ENCODE data around the gene ME3. TPM values are rescaled to one million over a fixed set of nuclear protein-coding genes. Genes with fewer than 3 reads are reported as not detected.

ME3 gene
- total RNA-seq, 2 donors from 2014 or later = 13.8 to 20.3 TPM

DNA sequence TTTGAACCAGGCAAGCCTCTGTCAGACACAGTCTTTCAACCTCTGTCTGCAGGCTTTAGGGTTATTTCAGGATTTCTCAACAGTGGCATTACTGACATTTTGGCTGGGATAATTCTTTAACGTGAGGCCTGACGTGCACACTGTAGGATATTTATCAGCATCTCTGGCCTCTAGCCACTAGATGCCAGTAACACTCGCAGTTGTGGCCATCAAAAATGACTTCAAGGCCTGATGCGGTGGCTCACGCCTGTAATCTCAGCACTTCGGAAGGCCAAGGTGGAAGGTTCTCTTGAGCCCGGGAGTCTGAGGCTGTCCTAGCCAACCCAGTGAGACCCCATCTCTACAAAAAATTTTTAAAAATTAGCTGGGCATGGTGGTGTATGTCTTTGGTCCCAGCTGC is 184.7 kb downstream of the ME3 start:
- no peaks in the 10 kb centered on the region for H3K27me3 ChIP-seq
- no peak overlapping the region for H3K4me3 ChIP-seq
- no peaks in the 10 kb centered on the region for H3K36me3 ChIP-seq
- no peaks in the 10 kb centered on the region for H3K4me1 ChIP-seq
- H3K9ac ChIP-seq (ENCODE audit: low read depth in 2 of 2, low read length in 2 of 2) = no peak overlapping the region
- DNase-seq = no peak
- TF ChIP-seq, protein P1, sequence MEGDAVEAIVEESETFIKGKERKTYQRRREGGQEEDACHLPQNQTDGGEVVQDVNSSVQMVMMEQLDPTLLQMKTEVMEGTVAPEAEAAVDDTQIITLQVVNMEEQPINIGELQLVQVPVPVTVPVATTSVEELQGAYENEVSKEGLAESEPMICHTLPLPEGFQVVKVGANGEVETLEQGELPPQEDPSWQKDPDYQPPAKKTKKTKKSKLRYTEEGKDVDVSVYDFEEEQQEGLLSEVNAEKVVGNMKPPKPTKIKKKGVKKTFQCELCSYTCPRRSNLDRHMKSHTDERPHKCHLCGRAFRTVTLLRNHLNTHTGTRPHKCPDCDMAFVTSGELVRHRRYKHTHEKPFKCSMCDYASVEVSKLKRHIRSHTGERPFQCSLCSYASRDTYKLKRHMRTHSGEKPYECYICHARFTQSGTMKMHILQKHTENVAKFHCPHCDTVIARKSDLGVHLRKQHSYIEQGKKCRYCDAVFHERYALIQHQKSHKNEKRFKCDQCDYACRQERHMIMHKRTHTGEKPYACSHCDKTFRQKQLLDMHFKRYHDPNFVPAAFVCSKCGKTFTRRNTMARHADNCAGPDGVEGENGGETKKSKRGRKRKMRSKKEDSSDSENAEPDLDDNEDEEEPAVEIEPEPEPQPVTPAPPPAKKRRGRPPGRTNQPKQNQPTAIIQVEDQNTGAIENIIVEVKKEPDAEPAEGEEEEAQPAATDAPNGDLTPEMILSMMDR (IDR thresholded peaks at IDR 0.05) = no peak
- intact Hi-C loops (cut with DNase I) = no loop called here
- H3K27ac ChIP-seq = no peak overlapping the region
- no peaks in the 10 kb centered on the region for H3K9me3 ChIP-seq

- Histone ChIP-seq H3K4me1 (no peaks in the 10 kb centered on the region), H3K9ac (ENCODE audit: low read depth in 2 of 2, low read length in 2 of 2) (no peak overlapping the region), H3K9me3 (no peaks in the 10 kb centered on the region), H3K36me3 (no peaks in the 10 kb centered on the region), H3K27me3 (no peaks in the 10 kb centered on the region), H3K27ac (no peak overlapping the region), H3K4me3 (no peak overlapping the region)
- intact Hi-C loops (cut with DNase I) = no loop called here
- TF ChIP-seq, protein P1 (IDR thresholded peaks at IDR 0.05) = no peak
- DNase-seq = peak; percentile 37
These were observed 186.0 kb downstream of the ME3 start for GRCh38 chr11:86486261-86487030.

DNA sequence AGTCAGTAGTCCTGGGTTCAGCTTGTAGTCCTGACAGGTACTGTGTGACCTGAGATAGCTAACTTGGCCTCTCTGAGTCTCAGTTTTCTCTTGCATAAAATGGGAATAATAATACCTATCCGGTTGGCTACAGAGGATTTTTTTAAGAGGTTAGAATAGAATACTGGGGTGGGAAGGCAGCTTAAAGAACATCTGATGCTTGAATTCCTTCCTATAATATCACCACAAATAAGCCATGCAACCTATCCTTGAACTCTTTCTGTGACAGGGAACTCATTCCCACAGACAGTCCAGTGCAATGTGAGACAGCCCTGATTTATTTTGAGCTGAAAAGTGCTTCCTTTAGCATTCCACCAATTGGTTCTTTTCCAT is 187.6 kb downstream of the ME3 start:
- no peak overlapping the region for H3K4me3 ChIP-seq
- no peak overlapping the region for H3K9ac ChIP-seq (ENCODE audit: low read depth in 2 of 2, low read length in 2 of 2)
- H3K36me3 ChIP-seq = no peaks in the 10 kb centered on the region
- intact Hi-C loops (cut with DNase I) = no loop called here
- no peak overlapping the region for H3K27ac ChIP-seq
- H3K4me1 ChIP-seq = no peaks in the 10 kb centered on the region
- H3K27me3 ChIP-seq = no peaks in the 10 kb centered on the region
- no peak for DNase-seq
- H3K9me3 ChIP-seq = no peaks in the 10 kb centered on the region
- TF ChIP-seq, protein P1 (IDR thresholded peaks at IDR 0.05) = no peak

DNA sequence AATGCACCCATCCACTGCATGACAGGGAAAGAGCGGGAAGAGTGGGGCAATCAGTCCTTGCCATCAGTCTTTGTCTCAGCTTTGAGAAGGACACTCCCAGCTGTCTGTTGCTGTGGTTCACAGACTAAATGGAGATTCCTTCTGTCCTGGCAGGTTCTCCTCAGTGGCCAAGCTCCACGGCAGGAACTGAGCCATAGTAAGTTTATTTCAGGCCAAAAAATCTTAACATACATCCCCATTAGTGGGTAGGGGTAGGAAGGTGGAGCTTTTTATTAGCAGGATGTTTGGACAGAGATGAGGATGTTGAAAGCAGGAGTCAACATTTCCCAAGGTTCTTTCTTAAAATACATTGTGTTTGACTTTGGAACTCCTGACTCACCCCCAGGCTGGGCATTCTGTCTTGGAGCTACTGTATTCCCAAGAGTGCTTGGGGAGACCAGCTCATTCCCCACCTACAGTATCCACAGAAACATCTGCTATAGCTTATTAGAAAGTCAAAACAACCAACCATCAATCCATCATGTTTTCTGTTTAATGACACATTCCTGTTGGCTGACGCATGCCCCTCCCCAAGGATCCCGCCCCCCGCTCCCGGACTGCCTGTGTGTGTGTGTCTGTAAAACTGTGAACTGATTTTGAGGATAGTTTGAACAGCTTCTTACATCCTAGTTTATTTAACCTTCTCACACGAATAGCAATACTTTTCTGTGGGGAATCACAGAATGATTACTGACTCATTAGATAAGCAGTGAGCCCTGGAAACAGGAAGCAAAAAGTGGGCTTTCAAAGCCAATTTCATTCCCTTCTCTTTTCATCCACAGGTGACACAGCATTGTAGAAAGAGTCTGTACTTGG is 188.2 kb downstream of the ME3 start:
- Histone ChIP-seq H3K4me1 (no peaks in the 10 kb centered on the region), H3K36me3 (no peaks in the 10 kb centered on the region), H3K27me3 (no peaks in the 10 kb centered on the region), H3K9ac (ENCODE audit: low read depth in 2 of 2, low read length in 2 of 2) (no peak overlapping the region), H3K27ac (no peak overlapping the region), H3K4me3 (no peak overlapping the region), H3K9me3 (no peaks in the 10 kb centered on the region)
- no peak for DNase-seq
- intact Hi-C loops (cut with DNase I) = no loop called here
- TF ChIP-seq, protein P1 (IDR thresholded peaks at IDR 0.05) = no peak

GRCh38 chr11:86483610-86483939 is 188.8 kb downstream of the ME3 start:
- TF ChIP-seq, protein P1 (IDR thresholded peaks at IDR 0.05) = no peak
- no peak for DNase-seq
- no peaks in the 10 kb centered on the region for H3K36me3 ChIP-seq
- H3K9ac ChIP-seq (ENCODE audit: low read depth in 2 of 2, low read length in 2 of 2) = no peak overlapping the region
- no peak overlapping the region for H3K27ac ChIP-seq
- H3K4me3 ChIP-seq = no peak overlapping the region
- H3K9me3 ChIP-seq = no peaks in the 10 kb centered on the region
- intact Hi-C loops (cut with DNase I) = no loop called here
- no peaks in the 10 kb centered on the region for H3K4me1 ChIP-seq
- no peaks in the 10 kb centered on the region for H3K27me3 ChIP-seq

Data from colonic mucosa (tissue), 4 donors.